IMR-90 (cell line): ENCODE data around the gene TLL1. TPM values are rescaled to one million over a fixed set of nuclear protein-coding genes. Genes with fewer than 3 reads are reported as not detected.

Experiments used
- ATAC-seq: fragments of 200-7000 bp; cut with Tn5 transposase; 2 replicates; pipeline ENCODE4 v1.9.1; 2020; ENCODE audit warnings: low read depth, mild to moderate bottlenecking, moderate library complexity
- BruUV-seq: library from RNA; stranded (reverse); fragments of 400-500 nt; replicated peaks from 2 replicates; lab custom pipeline; 2021; lab: Mats Ljungman, UMichigan
- CTCF ChIA-PET: fragments of 300-600 bp; formaldehyde crosslinking; extraction: SDS; loops from one replicate; lab custom pipeline; 2021; ENCODE audit warnings: antibody characterized with exemption; lab: Yijun Ruan, JAX
- POLR2A ChIA-PET: fragments of 300-600 bp; sonication (Branson Sonifier 250); formaldehyde crosslinking; loops from one replicate; lab custom pipeline; 2022; ENCODE audit warnings: antibody characterized with exemption; ENCODE audit not compliant: unreplicated experiment; lab: Charles Lee
- DNase-seq: peaks from one replicate; pipeline ENCODE4 v3.0.0; 2013
- H2AFZ ChIP-seq: replicated peaks from 2 replicates; pipeline ENCODE3; 2013; ENCODE audit warnings: low read length, mild to moderate bottlenecking; ENCODE audit not compliant: poor library complexity
- H2AK5ac ChIP-seq: 2 replicates; pipeline ENCODE4 v1.6.1; 2013; ENCODE audit warnings: low read depth, low read length, inconsistent platforms
- H2AK9ac ChIP-seq: replicated peaks from 2 replicates; pipeline ENCODE3; 2013; ENCODE audit warnings: mild to moderate bottlenecking, low read depth, low read length, moderate library complexity; ENCODE audit not compliant: poor library complexity
- H2BK120ac ChIP-seq: 2 replicates; pipeline ENCODE4 v1.6.1; 2013; ENCODE audit warnings: low read depth, low read length, inconsistent platforms
- H2BK15ac ChIP-seq: 3 replicates; pipeline ENCODE4 v1.6.1; 2013; ENCODE audit warnings: low read depth, low read length, inconsistent platforms
- H2BK20ac ChIP-seq: 2 replicates; pipeline ENCODE4 v1.6.1; 2013; ENCODE audit warnings: low read depth, mild to moderate bottlenecking, inconsistent platforms, low read length, moderate library complexity
- H2BK5ac ChIP-seq: 2 replicates; pipeline ENCODE4 v1.6.1; 2013; ENCODE audit warnings: mild to moderate bottlenecking, low read depth, low read length, inconsistent platforms; ENCODE audit not compliant: poor library complexity, severe bottlenecking
- H3K14ac ChIP-seq: replicated peaks from 2 replicates; pipeline ENCODE4 v1.6.1; 2013; ENCODE audit warnings: low read depth, low read length, inconsistent platforms
- H3K18ac ChIP-seq: 2 replicates; pipeline ENCODE4 v1.6.1; 2013; ENCODE audit warnings: low read depth, low read length, control low read depth
- H3K23ac ChIP-seq: 2 replicates; pipeline ENCODE4 v1.6.1; 2013; ENCODE audit warnings: low read depth, low read length, inconsistent platforms
- H3K27ac ChIP-seq: 2 replicates; pipeline ENCODE4 v1.5.1; 2013; ENCODE audit warnings: mild to moderate bottlenecking, control low read depth, low read length; ENCODE audit not compliant: insufficient read depth
- H3K27me3 ChIP-seq: 2 replicates; pipeline ENCODE4 v1.6.1; 2013; ENCODE audit warnings: low read length; ENCODE audit not compliant: control insufficient read depth, insufficient read depth
- H3K36me3 ChIP-seq: 2 replicates; pipeline ENCODE4 v1.6.1; 2013; ENCODE audit warnings: low read length, mixed read lengths; ENCODE audit not compliant: control insufficient read depth, insufficient read depth
- H3K4ac ChIP-seq: 2 replicates; pipeline ENCODE4 v1.6.1; 2013; ENCODE audit warnings: low read depth, low read length, inconsistent platforms
- H3K4me1 ChIP-seq: 2 replicates; pipeline ENCODE4 v1.6.1; 2013; ENCODE audit warnings: low read length, mixed read lengths; ENCODE audit not compliant: control insufficient read depth, insufficient read depth
- H3K4me2 ChIP-seq: 2 replicates; pipeline ENCODE4 v1.6.1; 2013; ENCODE audit warnings: low read depth, mild to moderate bottlenecking, control low read depth, low read length, moderate library complexity
- H3K4me3 ChIP-seq: 2 replicates; pipeline ENCODE4 v1.5.1; 2013; ENCODE audit warnings: low read depth, mild to moderate bottlenecking, control low read depth, low read length, moderate library complexity; ENCODE audit not compliant: insufficient read depth
- H3K56ac ChIP-seq: 2 replicates; pipeline ENCODE4 v1.6.1; 2013; ENCODE audit warnings: low read length, inconsistent platforms; ENCODE audit not compliant: insufficient read depth; ENCODE audit errors: extremely low read depth
- H3K79me1 ChIP-seq, 2 experiments: 2 replicates each; pipeline ENCODE4 v1.6.1; 2013; ENCODE audit warnings: low read length in 2 of 2, inconsistent platforms in 1 of 2, low read depth in 1 of 2
- H3K9ac ChIP-seq: 2 replicates; pipeline ENCODE4 v1.6.1; 2013; ENCODE audit warnings: low read depth, low read length, control low read depth
- H3K9me1 ChIP-seq: 2 replicates; pipeline ENCODE4 v1.6.1; 2013; ENCODE audit warnings: low read length, inconsistent platforms; ENCODE audit not compliant: insufficient read depth
- H3K9me3 ChIP-seq: 2 replicates; pipeline ENCODE4 v1.6.1; 2013; ENCODE audit warnings: low read length; ENCODE audit not compliant: control insufficient read depth, insufficient read depth
- H4K20me1 ChIP-seq: 2 replicates; pipeline ENCODE4 v1.6.1; 2013; ENCODE audit warnings: low read length, inconsistent platforms; ENCODE audit not compliant: insufficient read depth
- H4K5ac ChIP-seq: 2 replicates; pipeline ENCODE4 v1.6.1; 2013; ENCODE audit warnings: mild to moderate bottlenecking, low read depth, low read length, control low read depth
- H4K8ac ChIP-seq, 2 experiments: 2 replicates each; pipeline ENCODE4 v1.6.1; 2013; ENCODE audit warnings: low read depth in 2 of 2, low read length in 2 of 2, control low read depth in 1 of 2, inconsistent platforms in 1 of 2
- H4K91ac ChIP-seq: 2 replicates; pipeline ENCODE4 v1.6.1; 2013; ENCODE audit warnings: low read depth, low read length, inconsistent platforms; ENCODE audit not compliant: insufficient read depth
- CEBPB ChIP-seq: IDR thresholded peaks from 2 replicates; pipeline ENCODE4 v1.6.1; 2012; ENCODE audit warnings: low read depth, low read length, improper control_type of control experiment
- MAFK ChIP-seq: IDR thresholded peaks from 2 replicates; pipeline ENCODE4 v1.6.1; 2012; ENCODE audit warnings: low read depth, low read length, improper control_type of control experiment
- NFE2L2 ChIP-seq: fragments of 150-350 bp; IDR thresholded peaks from 2 replicates; pipeline ENCODE4 v1.6.1; 2016; ENCODE audit warnings: low read depth, mild to moderate bottlenecking, low read length
- RCOR1 ChIP-seq: IDR thresholded peaks from 2 replicates; pipeline ENCODE4 v1.6.1; 2012; ENCODE audit warnings: mild to moderate bottlenecking, low read length, improper control_type of control experiment; ENCODE audit not compliant: insufficient replicate concordance
- RFX5 ChIP-seq: IDR thresholded peaks from 2 replicates; pipeline ENCODE4 v1.8.0; 2012; ENCODE audit warnings: low read depth, mild to moderate bottlenecking, low read length, moderate library complexity
- WGBS, 2 experiments: methylation state at CpG; one replicate each; pipeline versions ENCODE4 v1.1.5 to v1.1.7; 2013; ENCODE audit warnings: missing lambda C conversion rate in 2 of 2; ENCODE audit not compliant: insufficient read length in 1 of 2; ENCODE audit errors: extremely low coverage in 2 of 2; 5-methylcytosine and 5-hydroxymethylcytosine counted together
- dilution Hi-C: fragments of 300-500 bp; cut with HindIII; formaldehyde crosslinking; loops from one replicate; pipeline ENCODE4 v1.14.3; 2018; ENCODE audit warnings: low sequenced_read_pairs; ENCODE audit not compliant: unreplicated experiment
- in situ Hi-C: fragments of 300-500 bp; cut with MboI; formaldehyde crosslinking; loops from 3 replicates; pipeline ENCODE4 v1.14.3; 2019; ENCODE audit warnings: low sequenced_read_pairs, inconsistent platforms, mixed read lengths
- intact Hi-C: fragments of 100-400 bp; cut with micrococcal nuclease; formaldehyde crosslinking; loops from 2 replicates; pipeline ENCODE4 v1.10.0; 2022
- polyA plus RNA-seq, 3 experiments: library from polyadenylated mRNA; depleted of rRNA; stranded (reverse); fragments of >200 nt; gene quantifications; 2 replicates each; pipeline ENCODE4 v1.2.3, GENCODE V29; 2012; ENCODE audit warnings: low replicate concordance in 1 of 3
- total RNA-seq: library from RNA; depleted of rRNA; stranded (reverse); fragments of >200 nt; gene quantifications from 2 replicates; pipeline ENCODE4 v1.2.3, GENCODE V29; 2012
- TF ChIP-seq, protein P1 (sequence below): fragments of 150-350 bp; IDR thresholded peaks from 2 replicates; pipeline ENCODE4 v1.6.1; 2016; ENCODE audit warnings: low read depth, mild to moderate bottlenecking, low read length, moderate library complexity, borderline replicate concordance

TLL1 gene
- total and polyA plus RNA-seq, 2 of the 4 experiments (the other 2 are of a cell fraction): not detected

DNA sequence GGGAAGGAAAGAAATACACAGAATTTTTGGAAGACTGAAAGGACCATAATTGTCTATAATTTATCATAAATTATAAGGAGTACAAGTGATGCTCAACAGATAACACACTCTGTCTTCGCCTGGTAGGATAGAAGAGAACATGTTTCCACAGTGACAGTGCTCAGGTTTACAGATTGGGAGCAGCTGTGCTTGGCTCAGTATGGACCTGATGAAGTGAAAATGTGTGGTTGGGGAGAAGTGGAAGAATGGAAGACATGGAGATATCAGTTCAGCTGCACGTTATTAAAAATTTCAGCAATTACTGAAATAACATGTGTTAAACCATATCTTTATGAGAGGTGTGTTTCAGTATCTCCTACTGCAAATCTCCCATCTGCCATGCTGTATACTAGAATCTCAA lies 90.6 kb downstream of the TLL1 start:
- Histone ChIP-seq H3K4me3 (no peak overlapping the region), H3K9ac (no peak overlapping the region), H2AK5ac (no peak overlapping the region), H4K8ac (no peak overlapping the region), H3K14ac (no peak overlapping the region), H3K4me1 (no peaks in the 10 kb centered on the region), H4K20me1 (no peaks in the 10 kb centered on the region), H3K36me3 (no peaks in the 10 kb centered on the region), H3K27me3 (no peaks in the 10 kb centered on the region), H2AK9ac (no peak overlapping the region), H3K18ac (no peak overlapping the region), H3K79me1 (no peaks in the 10 kb centered on the region), H2BK20ac (no peak overlapping the region), H3K27ac (no peak overlapping the region), H3K9me1 (no peaks in the 10 kb centered on the region), H2BK5ac (no peak overlapping the region), H3K9me3 (peaks cover 5% of the 10 kb centered on the region), H4K91ac (no peak overlapping the region), H3K23ac (no peak overlapping the region), H4K5ac (no peak overlapping the region), H2AFZ (no peak overlapping the region), H2BK15ac (no peak overlapping the region), H3K4ac (no peak overlapping the region), H3K4me2 (no peak overlapping the region), H2BK120ac (no peak overlapping the region), H3K56ac (no peak overlapping the region)
- POLR2A ChIA-PET: no interaction called here
- TF ChIP-seq RCOR1 (no peak), MAFK (no peak), CEBPB (no peak), NFE2L2 (no peak), RFX5 (no peak)
- TF ChIP-seq, protein P1, sequence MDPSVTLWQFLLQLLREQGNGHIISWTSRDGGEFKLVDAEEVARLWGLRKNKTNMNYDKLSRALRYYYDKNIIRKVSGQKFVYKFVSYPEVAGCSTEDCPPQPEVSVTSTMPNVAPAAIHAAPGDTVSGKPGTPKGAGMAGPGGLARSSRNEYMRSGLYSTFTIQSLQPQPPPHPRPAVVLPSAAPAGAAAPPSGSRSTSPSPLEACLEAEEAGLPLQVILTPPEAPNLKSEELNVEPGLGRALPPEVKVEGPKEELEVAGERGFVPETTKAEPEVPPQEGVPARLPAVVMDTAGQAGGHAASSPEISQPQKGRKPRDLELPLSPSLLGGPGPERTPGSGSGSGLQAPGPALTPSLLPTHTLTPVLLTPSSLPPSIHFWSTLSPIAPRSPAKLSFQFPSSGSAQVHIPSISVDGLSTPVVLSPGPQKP: no peak
- ATAC-seq (no peak), DNase-seq (no peak)
- no TSS peak for BruUV-seq
- dilution Hi-C loops: no loop called here
- in situ Hi-C loops: no loop called here
- intact Hi-C loops: no loop called here
- no CpG with 5 or more reads among the region's 2 CpGs for WGBS, 2 experiments
- CTCF ChIA-PET: no interaction called here
